ENCODE results near the gene CPNE8.

DNA sequence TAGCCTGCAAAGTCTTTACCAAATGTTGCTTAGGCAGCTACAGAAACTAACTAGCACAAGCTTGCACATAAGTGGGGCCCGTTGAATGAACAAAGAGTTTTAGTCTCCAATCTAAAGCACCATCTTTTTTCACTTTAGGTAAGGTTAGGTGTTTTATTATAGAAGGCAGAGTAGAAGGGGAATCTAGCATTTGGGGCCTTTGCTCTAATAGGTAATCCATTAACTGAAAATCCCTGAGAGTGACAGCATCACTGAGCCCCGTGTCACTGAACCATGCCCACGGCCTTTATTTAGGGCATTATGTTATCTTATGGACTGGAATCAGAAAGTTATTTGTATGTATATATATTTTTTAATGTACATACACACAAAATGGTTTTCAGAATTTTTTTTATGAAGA, 25.1 kb downstream of the CPNE8 start:
- no peak for TF ChIP-seq EZH2 (IDR thresholded peaks at IDR 0.05; ENCODE audit: borderline replicate concordance, low read depth, low read length, severe bottlenecking)
- TF ChIP-seq, protein P1, sequence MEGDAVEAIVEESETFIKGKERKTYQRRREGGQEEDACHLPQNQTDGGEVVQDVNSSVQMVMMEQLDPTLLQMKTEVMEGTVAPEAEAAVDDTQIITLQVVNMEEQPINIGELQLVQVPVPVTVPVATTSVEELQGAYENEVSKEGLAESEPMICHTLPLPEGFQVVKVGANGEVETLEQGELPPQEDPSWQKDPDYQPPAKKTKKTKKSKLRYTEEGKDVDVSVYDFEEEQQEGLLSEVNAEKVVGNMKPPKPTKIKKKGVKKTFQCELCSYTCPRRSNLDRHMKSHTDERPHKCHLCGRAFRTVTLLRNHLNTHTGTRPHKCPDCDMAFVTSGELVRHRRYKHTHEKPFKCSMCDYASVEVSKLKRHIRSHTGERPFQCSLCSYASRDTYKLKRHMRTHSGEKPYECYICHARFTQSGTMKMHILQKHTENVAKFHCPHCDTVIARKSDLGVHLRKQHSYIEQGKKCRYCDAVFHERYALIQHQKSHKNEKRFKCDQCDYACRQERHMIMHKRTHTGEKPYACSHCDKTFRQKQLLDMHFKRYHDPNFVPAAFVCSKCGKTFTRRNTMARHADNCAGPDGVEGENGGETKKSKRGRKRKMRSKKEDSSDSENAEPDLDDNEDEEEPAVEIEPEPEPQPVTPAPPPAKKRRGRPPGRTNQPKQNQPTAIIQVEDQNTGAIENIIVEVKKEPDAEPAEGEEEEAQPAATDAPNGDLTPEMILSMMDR (IDR thresholded peaks at IDR 0.05; ENCODE audit: borderline replicate concordance, extremely low read depth, low read length, poor library complexity, severe bottlenecking): no peak

All from DND-41 (cell line).